Measurements from ENCODE around the gene FBXO4. TPM values are rescaled to one million over a fixed set of nuclear protein-coding genes. Genes with fewer than 3 reads are reported as not detected.

FBXO4 gene
- total and polyA plus RNA-seq, 2 experiments from 2014 or later = 10.3 to 15.3 TPM

DNA sequence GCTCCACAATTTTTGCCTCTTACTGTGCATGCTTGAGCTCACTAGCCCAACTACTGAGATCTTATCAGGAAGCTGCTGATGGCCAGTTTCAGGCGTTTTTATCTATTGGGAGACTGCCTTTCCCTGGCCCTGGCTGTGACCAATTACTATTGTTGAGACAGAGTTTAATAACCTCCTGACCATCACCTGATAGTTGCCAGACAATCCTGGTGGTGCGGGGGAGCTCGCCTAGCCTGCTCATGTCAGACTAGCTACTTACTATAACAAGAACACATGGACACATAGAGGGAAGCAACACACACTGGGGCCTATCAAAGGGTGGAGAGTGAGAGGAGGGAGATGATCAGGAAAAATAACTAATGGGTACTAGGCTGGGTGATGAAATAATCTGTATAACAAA is 41.8 kb upstream of the FBXO4 start:
- H3K9me3 ChIP-seq (ENCODE audit: low read depth) = no peaks in the 10 kb centered on the region
- no peaks in the 10 kb centered on the region for H3K36me3 ChIP-seq (replicated peaks; ENCODE audit: insufficient read depth, low read depth)
- H3K4me1 ChIP-seq (ENCODE audit: insufficient read depth) = peaks cover 6% of the 10 kb centered on the region
- H3K79me2 ChIP-seq = no peaks in the 10 kb centered on the region
- no peak overlapping the region for H3K27ac ChIP-seq
- H3K27me3 ChIP-seq = no peaks in the 10 kb centered on the region
- no peaks in the 10 kb centered on the region for H3K9me2 ChIP-seq (replicated peaks; ENCODE audit: insufficient read depth)
- no peak overlapping the region for H3K4me2 ChIP-seq
- DNase-seq (ENCODE audit: low spot score) = no peak
- TF ChIP-seq EZH2phosphoT487 (IDR thresholded peaks at IDR 0.05; ENCODE audit: low read depth, severe bottlenecking, unreplicated experiment) = no peak
- TF ChIP-seq, protein P1, sequence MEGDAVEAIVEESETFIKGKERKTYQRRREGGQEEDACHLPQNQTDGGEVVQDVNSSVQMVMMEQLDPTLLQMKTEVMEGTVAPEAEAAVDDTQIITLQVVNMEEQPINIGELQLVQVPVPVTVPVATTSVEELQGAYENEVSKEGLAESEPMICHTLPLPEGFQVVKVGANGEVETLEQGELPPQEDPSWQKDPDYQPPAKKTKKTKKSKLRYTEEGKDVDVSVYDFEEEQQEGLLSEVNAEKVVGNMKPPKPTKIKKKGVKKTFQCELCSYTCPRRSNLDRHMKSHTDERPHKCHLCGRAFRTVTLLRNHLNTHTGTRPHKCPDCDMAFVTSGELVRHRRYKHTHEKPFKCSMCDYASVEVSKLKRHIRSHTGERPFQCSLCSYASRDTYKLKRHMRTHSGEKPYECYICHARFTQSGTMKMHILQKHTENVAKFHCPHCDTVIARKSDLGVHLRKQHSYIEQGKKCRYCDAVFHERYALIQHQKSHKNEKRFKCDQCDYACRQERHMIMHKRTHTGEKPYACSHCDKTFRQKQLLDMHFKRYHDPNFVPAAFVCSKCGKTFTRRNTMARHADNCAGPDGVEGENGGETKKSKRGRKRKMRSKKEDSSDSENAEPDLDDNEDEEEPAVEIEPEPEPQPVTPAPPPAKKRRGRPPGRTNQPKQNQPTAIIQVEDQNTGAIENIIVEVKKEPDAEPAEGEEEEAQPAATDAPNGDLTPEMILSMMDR (IDR thresholded peaks at IDR 0.05; ENCODE audit: poor library complexity) = no peak
- TF ChIP-seq EZH2 (IDR thresholded peaks at IDR 0.05; ENCODE audit: borderline replicate concordance) = no peak
- H2AFZ ChIP-seq = no peak overlapping the region
- no peak overlapping the region for H3K4me3 ChIP-seq
- no peaks in the 10 kb centered on the region for H4K20me1 ChIP-seq (ENCODE audit: insufficient read depth, poor library complexity, severe bottlenecking)
- 66% methylated on average over 3 of the region's 3 CpGs for WGBS (ENCODE audit: low lambda C conversion rate, missing lambda C conversion rate)

DNA sequence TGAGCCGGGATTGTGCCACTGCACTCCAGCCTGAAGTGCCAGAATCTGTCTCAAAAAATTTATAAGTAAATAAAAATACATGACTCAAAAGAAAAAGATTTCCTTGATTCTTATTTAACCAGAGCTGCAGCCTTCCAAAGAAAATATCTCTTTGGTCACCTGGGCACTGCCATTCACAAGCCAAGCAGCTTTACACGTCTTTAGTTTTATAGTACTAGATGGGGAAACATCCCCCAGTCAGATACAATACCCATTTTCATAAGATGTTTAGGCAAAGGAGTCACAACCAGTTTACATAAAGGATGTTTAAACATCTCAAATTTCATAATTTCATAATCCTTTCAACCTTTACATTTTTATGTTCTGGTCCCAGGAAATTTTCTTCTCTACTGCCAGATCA is 41.1 kb upstream of the FBXO4 start:
- Histone ChIP-seq H4K20me1 (ENCODE audit: insufficient read depth, poor library complexity, severe bottlenecking) (no peaks in the 10 kb centered on the region), H3K27ac (no peak overlapping the region), H3K4me1 (ENCODE audit: insufficient read depth) (peaks cover 5% of the 10 kb centered on the region), H3K9me3 (ENCODE audit: low read depth) (no peaks in the 10 kb centered on the region), H3K9me2 (replicated peaks; ENCODE audit: insufficient read depth) (no peaks in the 10 kb centered on the region), H3K4me3 (no peak overlapping the region), H3K27me3 (no peaks in the 10 kb centered on the region), H3K79me2 (no peaks in the 10 kb centered on the region), H3K4me2 (no peak overlapping the region), H2AFZ (no peak overlapping the region), H3K36me3 (replicated peaks; ENCODE audit: insufficient read depth, low read depth) (no peaks in the 10 kb centered on the region)
- DNase-seq (ENCODE audit: low spot score) = no peak
- TF ChIP-seq EZH2 (IDR thresholded peaks at IDR 0.05; ENCODE audit: borderline replicate concordance) (no peak), EZH2phosphoT487 (IDR thresholded peaks at IDR 0.05; ENCODE audit: low read depth, severe bottlenecking, unreplicated experiment) (no peak)
- TF ChIP-seq, protein P1 (IDR thresholded peaks at IDR 0.05; ENCODE audit: poor library complexity) = no peak
- WGBS (ENCODE audit: low lambda C conversion rate, missing lambda C conversion rate) = 86% methylated on average over 2 of the region's 2 CpGs

DNA sequence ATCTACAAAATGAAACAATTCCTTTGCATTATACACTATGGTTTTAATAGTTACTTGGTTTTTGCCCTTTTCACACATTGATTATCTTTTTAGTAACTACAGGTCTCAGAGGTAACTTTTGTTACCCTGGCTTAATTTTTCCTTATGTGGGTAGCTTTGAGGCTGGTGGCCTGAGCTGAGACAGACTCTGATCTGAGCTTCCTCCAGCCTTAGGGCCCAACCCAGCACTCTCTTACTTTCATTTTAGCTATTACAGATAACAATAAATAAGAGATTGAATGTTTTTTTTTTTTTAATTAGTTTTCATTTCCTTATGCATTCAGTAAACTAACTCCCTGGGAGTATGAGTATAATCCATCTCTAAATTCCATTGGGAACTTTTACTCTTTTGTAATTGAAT is 39.8 kb upstream of the FBXO4 start:
- TF ChIP-seq EZH2 (IDR thresholded peaks at IDR 0.05; ENCODE audit: borderline replicate concordance) (no peak), EZH2phosphoT487 (IDR thresholded peaks at IDR 0.05; ENCODE audit: low read depth, severe bottlenecking, unreplicated experiment) (no peak)
- TF ChIP-seq, protein P1 (IDR thresholded peaks at IDR 0.05; ENCODE audit: poor library complexity) = no peak
- Histone ChIP-seq H3K9me3 (ENCODE audit: low read depth) (no peaks in the 10 kb centered on the region), H3K27me3 (no peaks in the 10 kb centered on the region), H3K9me2 (replicated peaks; ENCODE audit: insufficient read depth) (no peaks in the 10 kb centered on the region), H3K36me3 (replicated peaks; ENCODE audit: insufficient read depth, low read depth) (no peaks in the 10 kb centered on the region), H3K27ac (no peak overlapping the region), H3K4me3 (no peak overlapping the region), H3K79me2 (no peaks in the 10 kb centered on the region), H2AFZ (no peak overlapping the region), H4K20me1 (ENCODE audit: insufficient read depth, poor library complexity, severe bottlenecking) (no peaks in the 10 kb centered on the region), H3K4me1 (ENCODE audit: insufficient read depth) (no peaks in the 10 kb centered on the region), H3K4me2 (no peak overlapping the region)
- DNase-seq (ENCODE audit: low spot score) = no peak
